Measurements from ENCODE around the gene CCL25.
A peak's percentile ranks its signal among the peaks of the same experiment; 100 is the strongest.
"Not testable (repeated sequence)": the region's sequence is repeated elsewhere in the genome, so short reads cannot be mapped to it uniquely, and the experiment has no call there.

The CCL25 gene

GRCh38 chr19:8052464-8052859 lies at the start of gene CCL25:
TSS of gene CCL25 (plus strand) at chr19:8052760. CDS start at chr19:8053050, 290 bp downstream.
- DNase-seq: no peak

GRCh38 chr19:8004001-8004400 lies 48.6 kb upstream of the CCL25 start:
- DNase-seq: no peak

- no peak for DNase-seq
Observed at GRCh38 chr19:8004723-8005513, 47.6 kb upstream of the CCL25 start.

GRCh38 chr19:8005534-8006256 lies 46.9 kb upstream of the CCL25 start, which contains the start of gene ELAVL1:
TSS of gene ELAVL1 (minus strand) at chr19:8005641. CDS start at chr19:7991815, 13,826 bp downstream.
- DNase-seq: peak; percentile 91

- DNase-seq: no peak
Observed at GRCh38 chr19:8017808-8018207, 34.8 kb upstream of the CCL25 start.

- DNase-seq: no peak
Observed at GRCh38 chr19:8020681-8021080, 31.9 kb upstream of the CCL25 start.

- no peak for DNase-seq
Observed at GRCh38 chr19:8021374-8021773, 31.2 kb upstream of the CCL25 start.

- no peak for DNase-seq
Observed at GRCh38 chr19:8022275-8022674, 30.3 kb upstream of the CCL25 start.

GRCh38 chr19:8023371-8023770 lies 29.2 kb upstream of the CCL25 start:
- DNase-seq: no peak

GRCh38 chr19:8024256-8024655 lies 28.3 kb upstream of the CCL25 start:
- not testable (repeated sequence) for DNase-seq

GRCh38 chr19:8025316-8025715 lies 27.2 kb upstream of the CCL25 start:
- no peak for DNase-seq

- no peak for DNase-seq
Observed at GRCh38 chr19:8028951-8029491, 23.5 kb upstream of the CCL25 start.

GRCh38 chr19:8030960-8031359 lies 21.6 kb upstream of the CCL25 start:
- no peak for DNase-seq

- not testable (repeated sequence) for DNase-seq
Observed at GRCh38 chr19:8033287-8034177, 19.0 kb upstream of the CCL25 start.

GRCh38 chr19:8034178-8034525 lies 18.4 kb upstream of the CCL25 start:
- no peak for DNase-seq

- no peak for DNase-seq
Observed at GRCh38 chr19:8036434-8037099, 16.0 kb upstream of the CCL25 start.

- no peak for DNase-seq
Observed at GRCh38 chr19:8038815-8039214, 13.7 kb upstream of the CCL25 start.

GRCh38 chr19:8039231-8039630 lies 13.3 kb upstream of the CCL25 start:
- no peak for DNase-seq

- DNase-seq: no peak
Observed at GRCh38 chr19:8041531-8041931, 11.0 kb upstream of the CCL25 start.

- no peak for DNase-seq
Observed at GRCh38 chr19:8042900-8043299, 9.7 kb upstream of the CCL25 start.

- DNase-seq: no peak
Observed at GRCh38 chr19:8044018-8044417, 8.5 kb upstream of the CCL25 start.

- no peak for DNase-seq
Observed at GRCh38 chr19:8045872-8046568, 6.5 kb upstream of the CCL25 start.
